ENCODE measurements around the gene YIPF7. TPM values are rescaled to one million over a fixed set of nuclear protein-coding genes. Genes with fewer than 3 reads are reported as not detected.

Gene YIPF7
- total RNA-seq (2014; rRNA removed; shearing (Covaris generic); ENCODE audit: low replicate concordance), result not detected in 2 replicates

DNA sequence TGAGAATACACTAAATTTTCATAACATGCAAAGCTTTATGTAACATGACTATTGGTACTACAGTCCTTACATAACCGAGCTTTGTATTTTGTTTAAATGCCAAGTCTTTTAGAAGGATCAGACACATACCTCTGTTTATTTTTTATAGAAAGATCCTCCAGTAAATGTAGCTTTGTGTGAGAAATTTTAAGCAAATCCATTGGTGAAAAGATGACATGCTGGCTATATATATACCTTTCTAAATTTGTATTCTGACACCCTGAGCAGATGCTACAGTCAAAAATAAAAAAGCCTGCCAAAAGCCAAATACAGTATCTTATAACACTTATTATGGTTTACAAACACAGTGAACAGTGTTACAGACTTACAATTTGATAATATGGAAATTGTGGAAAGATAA is at the start of gene YIPF7:
Gene YIPF7 (minus strand): TSS at position 201 of the 400 bp plus-strand sequence. CDS start 1,525 bp downstream, outside the sequence.
- in situ Hi-C loops (cut with HindIII; ENCODE audit: low pct_unique_long_range_greater_than_20kb, low sequenced_read_pairs), result no loop called here
- DNase-seq (ENCODE audit: low read depth), result no peak

DNA sequence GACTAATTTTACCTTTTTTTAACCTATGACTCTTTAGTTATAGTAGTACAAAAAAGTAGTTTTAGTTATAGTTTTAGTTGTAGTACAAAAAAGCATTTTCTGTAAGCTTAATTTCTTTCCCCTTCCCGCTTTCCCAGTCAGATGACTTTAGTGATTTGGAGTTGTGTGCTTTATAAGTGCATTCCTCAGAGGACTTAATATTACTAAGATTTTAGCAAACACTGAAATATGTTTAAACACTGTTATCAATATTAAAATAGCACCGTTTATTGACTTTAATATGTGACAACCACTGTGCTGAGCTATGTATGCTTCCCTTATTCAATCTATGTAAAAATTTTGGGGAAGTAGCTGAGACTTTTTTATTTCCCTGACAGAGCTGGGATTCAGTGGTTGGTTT is 49.6 kb upstream of the YIPF7 start:
- no peak for DNase-seq (ENCODE audit: low read depth)
- in situ Hi-C loops (cut with HindIII; ENCODE audit: low pct_unique_long_range_greater_than_20kb, low sequenced_read_pairs), result no loop called here

GRCh38 chr4:44700427-44700826 is 49.0 kb upstream of the YIPF7 start:
- DNase-seq (ENCODE audit: low read depth), result no peak
- in situ Hi-C loops (cut with HindIII; ENCODE audit: low pct_unique_long_range_greater_than_20kb, low sequenced_read_pairs), result no loop called here

DNA sequence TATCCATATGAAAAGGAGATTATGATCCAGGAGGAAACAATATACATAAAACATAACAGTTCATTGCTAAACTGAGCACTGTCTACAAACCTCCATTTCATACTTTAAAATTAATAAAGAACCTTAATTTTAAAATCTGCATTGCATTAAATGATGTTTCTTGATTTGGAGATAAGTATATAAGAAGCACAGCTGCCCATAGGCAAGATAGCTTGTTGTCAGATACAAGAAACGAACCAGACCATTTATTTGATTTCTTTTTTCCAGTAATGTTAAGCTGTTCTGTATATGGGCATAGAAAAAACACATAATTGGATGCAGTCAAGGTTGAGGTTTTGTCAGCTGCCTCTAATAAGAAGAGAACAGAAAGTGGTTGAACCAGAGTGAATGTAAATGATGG is 33.2 kb upstream of the YIPF7 start:
- in situ Hi-C loops (cut with HindIII; ENCODE audit: low pct_unique_long_range_greater_than_20kb, low sequenced_read_pairs), result no loop called here
- DNase-seq (ENCODE audit: low read depth), result no peak

GRCh38 chr4:44679060-44679459 is 27.6 kb upstream of the YIPF7 start:
- in situ Hi-C loops (cut with HindIII; ENCODE audit: low pct_unique_long_range_greater_than_20kb, low sequenced_read_pairs), result no loop called here
- DNase-seq (ENCODE audit: low read depth), result no peak

GRCh38 chr4:44678094-44679041 is 26.9 kb upstream of the YIPF7 start, which contains the start of gene GUF1:
Gene GUF1, plus strand, starts transcription at chr4:44678420. Its CDS starts 203 bp downstream, at chr4:44678623.
- DNase-seq (ENCODE audit: low read depth), result peak; percentile 87
- in situ Hi-C loops (cut with HindIII; ENCODE audit: low pct_unique_long_range_greater_than_20kb, low sequenced_read_pairs), result no loop called here

GRCh38 chr4:44675366-44675765 is 23.9 kb upstream of the YIPF7 start:
- in situ Hi-C loops (cut with HindIII; ENCODE audit: low pct_unique_long_range_greater_than_20kb, low sequenced_read_pairs), result no loop called here

DNA sequence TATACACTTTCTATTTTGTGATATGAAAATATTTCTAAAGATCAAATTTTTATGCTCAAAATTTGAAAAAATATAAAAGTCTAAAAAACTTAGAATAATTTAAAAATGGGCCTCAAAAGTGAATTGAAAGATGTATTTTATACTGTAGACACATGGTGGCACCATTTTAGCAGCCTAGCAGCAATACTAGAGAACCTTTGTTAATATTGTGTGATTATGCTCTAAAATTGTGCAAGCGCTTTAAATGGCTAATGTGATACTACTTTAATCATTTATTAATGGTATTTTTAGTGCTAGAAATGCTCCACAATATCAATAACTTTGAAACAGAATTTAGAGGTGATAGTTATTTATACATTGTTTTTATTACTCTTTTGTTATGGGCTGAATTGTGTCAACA is 23.0 kb upstream of the YIPF7 start:
- in situ Hi-C loops (cut with HindIII; ENCODE audit: low pct_unique_long_range_greater_than_20kb, low sequenced_read_pairs), result no loop called here
- no peak for DNase-seq (ENCODE audit: low read depth)

More at GRCh38 chr4:44675366-44675765, 23.9 kb upstream of the YIPF7 start:
- no peak for DNase-seq (ENCODE audit: low read depth)

- no peak for DNase-seq (ENCODE audit: low read depth)
- in situ Hi-C loops (cut with HindIII; ENCODE audit: low pct_unique_long_range_greater_than_20kb, low sequenced_read_pairs), result no loop called here
Measured at GRCh38 chr4:44671636-44672035, 20.2 kb upstream of the YIPF7 start.

GRCh38 chr4:44670506-44671199 is 19.2 kb upstream of the YIPF7 start:
- no peak for DNase-seq (ENCODE audit: low read depth)
- in situ Hi-C loops (cut with HindIII; ENCODE audit: low pct_unique_long_range_greater_than_20kb, low sequenced_read_pairs), result no loop called here

GRCh38 chr4:44668526-44668925 is 17.1 kb upstream of the YIPF7 start:
- in situ Hi-C loops (cut with HindIII; ENCODE audit: low pct_unique_long_range_greater_than_20kb, low sequenced_read_pairs), result no loop called here
- DNase-seq (ENCODE audit: low read depth), result no peak

DNA sequence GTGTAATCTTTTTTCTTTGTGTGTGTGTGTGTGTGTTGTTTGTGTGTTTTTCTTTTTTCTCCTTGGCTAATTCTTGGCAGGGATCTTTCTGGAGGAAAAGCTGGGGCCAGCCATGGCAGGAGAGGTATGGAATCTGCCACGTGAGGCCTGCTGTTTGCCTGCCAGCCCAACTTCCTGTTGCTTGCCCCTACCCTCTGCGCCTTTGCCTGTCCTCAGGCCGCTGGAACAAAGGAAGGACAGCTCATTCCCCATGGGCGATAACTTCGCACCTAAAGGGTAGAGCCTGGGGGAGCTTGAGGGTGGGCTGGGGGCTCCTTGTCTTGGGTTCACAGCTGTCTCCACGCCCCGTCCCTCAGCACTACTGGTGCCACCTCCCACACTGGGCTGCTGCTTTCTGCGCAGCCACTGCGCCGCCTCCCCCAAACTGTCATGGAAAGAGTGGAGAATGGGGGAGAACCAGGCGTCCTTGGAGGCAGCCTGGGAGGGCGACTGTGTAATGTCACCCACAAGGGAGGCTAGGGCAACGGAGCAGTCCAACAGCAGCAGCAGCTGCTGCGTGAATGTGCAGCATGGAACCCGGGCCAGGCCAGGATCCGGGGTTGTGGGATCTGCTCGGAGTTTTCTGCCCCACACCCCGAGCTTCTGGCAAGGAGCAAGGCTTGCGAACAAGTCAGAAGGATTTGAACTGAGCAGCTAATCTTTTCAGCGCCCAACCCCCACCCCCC is 12.3 kb upstream of the YIPF7 start:
- no peak for DNase-seq (ENCODE audit: low read depth)
- in situ Hi-C loops (cut with HindIII; ENCODE audit: low pct_unique_long_range_greater_than_20kb, low sequenced_read_pairs), result no loop called here

DNA sequence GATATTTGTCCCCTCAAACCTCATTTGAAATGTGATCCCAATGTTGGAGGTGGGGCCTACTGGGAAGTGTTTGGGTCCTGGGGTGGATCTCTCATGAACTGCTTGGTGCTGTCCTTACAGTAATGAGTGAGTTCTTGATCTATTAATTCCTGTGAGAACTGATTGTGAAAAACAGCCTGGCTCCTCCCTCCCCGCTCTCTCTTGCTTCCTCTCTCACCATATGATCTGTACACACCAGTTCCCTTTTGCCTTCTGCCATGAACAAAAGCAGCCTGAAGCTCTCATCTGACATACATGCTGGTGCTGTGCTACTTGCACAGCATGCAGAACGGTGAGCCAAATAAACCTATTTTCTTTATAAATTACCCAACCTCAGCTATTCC is 11.2 kb upstream of the YIPF7 start:
- no peak for DNase-seq (ENCODE audit: low read depth)
- in situ Hi-C loops (cut with HindIII; ENCODE audit: low pct_unique_long_range_greater_than_20kb, low sequenced_read_pairs), result no loop called here

- no peak for DNase-seq (ENCODE audit: low read depth)
- in situ Hi-C loops (cut with HindIII; ENCODE audit: low pct_unique_long_range_greater_than_20kb, low sequenced_read_pairs), result no loop called here
Measured at GRCh38 chr4:44661940-44662622, 10.7 kb upstream of the YIPF7 start.

GRCh38 chr4:44660396-44660795 is 9.0 kb upstream of the YIPF7 start:
- in situ Hi-C loops (cut with HindIII; ENCODE audit: low pct_unique_long_range_greater_than_20kb, low sequenced_read_pairs), result no loop called here
- DNase-seq (ENCODE audit: low read depth), result no peak

GRCh38 chr4:44652002-44652401 is 577 bp upstream of the YIPF7 start:
- no peak for DNase-seq (ENCODE audit: low read depth)
- in situ Hi-C loops (cut with HindIII; ENCODE audit: low pct_unique_long_range_greater_than_20kb, low sequenced_read_pairs), result no loop called here

- no peak for DNase-seq (ENCODE audit: low read depth)
- in situ Hi-C loops (cut with HindIII; ENCODE audit: low pct_unique_long_range_greater_than_20kb, low sequenced_read_pairs), result no loop called here
Measured at GRCh38 chr4:44646151-44646550, 5.3 kb downstream of the YIPF7 start.

DNA sequence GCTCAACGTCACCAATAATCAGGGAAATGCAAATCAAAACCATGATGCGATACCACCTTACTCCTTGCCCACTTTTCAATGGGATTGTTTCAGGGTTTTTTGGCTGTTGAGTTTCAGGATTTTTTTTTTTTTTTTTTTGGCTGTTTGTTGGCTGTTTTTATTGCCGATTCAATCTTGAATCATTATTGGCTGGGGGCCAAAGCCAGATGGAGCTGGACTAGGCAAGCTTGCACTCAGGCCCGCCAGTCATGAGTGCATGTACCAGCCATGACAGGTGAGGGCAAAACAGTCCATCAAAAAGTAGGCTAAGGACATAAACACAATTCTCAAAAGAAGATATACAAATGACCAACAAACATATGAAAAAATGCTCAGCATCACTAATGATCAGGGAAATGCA is 13.3 kb downstream of the YIPF7 start:
- in situ Hi-C loops (cut with HindIII; ENCODE audit: low pct_unique_long_range_greater_than_20kb, low sequenced_read_pairs), result no loop called here

More for the DNA sequence above, 13.3 kb downstream of the YIPF7 start:
- DNase-seq (ENCODE audit: low read depth), result no peak
